HepG2 (cell line): Measurements from ENCODE around the gene STK17A. TPM values are rescaled to one million over a fixed set of nuclear protein-coding genes. Genes with fewer than 3 reads are reported as not detected.

Source experiments
- ATAC-seq: fragments of 200-7000 bp; cut with Tn5 transposase; 3 replicates; pipeline ENCODE4 v1.9.1; 2020; ENCODE audit warnings: mild to moderate bottlenecking, moderate library complexity
- BruUV-seq: library from RNA; stranded (reverse); fragments of 400-500 nt; replicated peaks from 2 replicates; lab custom pipeline; 2021; lab: Mats Ljungman, UMichigan
- CTCF ChIA-PET: fragments of 300-600 bp; formaldehyde crosslinking; extraction: SDS; loops from one replicate; lab custom pipeline; 2021; ENCODE audit warnings: low total read pairs, inconsistent platforms, low intra/inter-chr PET ratio; lab: Yijun Ruan, JAX
- POLR2A ChIA-PET: fragments of 350-600 bp; sonication (Branson Sonifier 250); formaldehyde crosslinking; loops from one replicate; lab custom pipeline; 2020; ENCODE audit warnings: antibody characterized with exemption, inconsistent platforms; lab: Yijun Ruan, JAX
- DNase-seq: peaks from one replicate; pipeline ENCODE4 v3.0.0-alpha.2; 2015; ENCODE audit warnings: low spot score
- FAIRE-seq: peaks from 3 replicates; lab custom pipeline; 2011; peaks lifted over from hg19 to GRCh38; lab: Jason Lieb, UNC
- H2AFZ ChIP-seq: one replicate; pipeline ENCODE4 v1.6.1; 2011; ENCODE audit warnings: low read length, inconsistent platforms
- H3K27ac ChIP-seq: fragments of 300-600 bp; 3 replicates; pipeline ENCODE4 v1.8.0; 2011; ENCODE audit warnings: mixed run types, mild to moderate bottlenecking, mixed read lengths, low read length, inconsistent platforms; ENCODE audit not compliant: insufficient read depth; ENCODE audit errors: extremely low read length
- H3K27me3 ChIP-seq, 2 experiments: fragments of 200-600 bp in 1 of 2; 2 replicates in 1 of 2; 3 replicates in 1 of 2; pipeline versions ENCODE4 v1.6.0 to v1.8.0; 2011; ENCODE audit warnings: low read length in 2 of 2, mild to moderate bottlenecking in 2 of 2, moderate library complexity in 2 of 2, inconsistent platforms in 1 of 2; ENCODE audit not compliant: insufficient read depth in 2 of 2, control insufficient read depth in 1 of 2
- H3K36me3 ChIP-seq, 2 experiments: fragments of 200-600 bp in 1 of 2; replicated peaks in 1 of 2; 2 replicates in 1 of 2; 3 replicates in 1 of 2; pipeline versions ENCODE4 v1.5.1 to v1.8.0; 2011; ENCODE audit warnings: low read length in 2 of 2, inconsistent platforms in 1 of 2; ENCODE audit not compliant: insufficient read depth in 2 of 2, control insufficient read depth in 1 of 2
- H3K4me1 ChIP-seq: 2 replicates; pipeline ENCODE4 v1.5.1; 2012; ENCODE audit warnings: low read length, inconsistent platforms; ENCODE audit not compliant: insufficient read depth
- H3K4me2 ChIP-seq: 2 replicates; pipeline ENCODE4 v1.6.0; 2011; ENCODE audit warnings: low read depth, low read length, inconsistent platforms
- H3K4me3 ChIP-seq, 3 experiments: fragments of 200-600 bp in 1 of 3; sonication (generic), shearing (Covaris generic) in 1 of 3; replicated peaks in 1 of 3; 2 replicates each; pipeline ENCODE4 v1.5.1; 2011 to 2016; ENCODE audit warnings: low read length in 3 of 3, inconsistent platforms in 2 of 3, low read depth in 2 of 3, mild to moderate bottlenecking in 2 of 3, control low read depth in 1 of 3, mixed read lengths in 1 of 3; ENCODE audit not compliant: insufficient read depth in 1 of 3
- H3K79me2 ChIP-seq: one replicate; pipeline ENCODE4 v1.6.1; 2011; ENCODE audit warnings: low read length, inconsistent platforms; ENCODE audit not compliant: insufficient read depth
- H3K9ac ChIP-seq: 2 replicates; pipeline ENCODE4 v1.6.0; 2011; ENCODE audit warnings: mild to moderate bottlenecking, low read depth, low read length, inconsistent platforms; ENCODE audit not compliant: insufficient read depth
- H3K9me3 ChIP-seq: 2 replicates; pipeline ENCODE4 v1.5.1; 2012; ENCODE audit warnings: mild to moderate bottlenecking, low read length
- H4K20me1 ChIP-seq: 2 replicates; pipeline ENCODE4 v1.6.0; 2011; ENCODE audit warnings: inconsistent platforms, mild to moderate bottlenecking, low read length, moderate library complexity; ENCODE audit not compliant: insufficient read depth
- EED ChIP-seq: sonication (generic); formaldehyde crosslinking; IDR thresholded peaks from 2 replicates; pipeline ENCODE4 v1.5.0; 2020; ENCODE audit warnings: mild to moderate bottlenecking, missing genetic modification reagents
- EHMT2 ChIP-seq: fragments of 200-600 bp; sonication (generic); IDR thresholded peaks from 2 replicates; pipeline ENCODE4 v1.7.0; 2017; ENCODE audit warnings: antibody characterized with exemption, low read depth, low read length, borderline replicate concordance
- JUN ChIP-seq: sonication (generic); formaldehyde crosslinking; IDR thresholded peaks from 2 replicates; pipeline ENCODE4 v1.4.0; 2020; ENCODE audit warnings: mild to moderate bottlenecking, missing genetic modification reagents
- NBN ChIP-seq: fragments of 450-650 bp; conservative IDR thresholded peaks from 2 replicates; pipeline ENCODE4 v1.6.1; 2017
- ZNF382 ChIP-seq: sonication (generic); formaldehyde crosslinking; IDR thresholded peaks from 2 replicates; pipeline ENCODE4 v1.5.0; 2020; ENCODE audit warnings: missing genetic modification reagents, mild to moderate bottlenecking, borderline replicate concordance
- ZNF572 ChIP-seq: sonication (generic); formaldehyde crosslinking; IDR thresholded peaks from 2 replicates; pipeline ENCODE4 v1.5.1; 2020; ENCODE audit warnings: mild to moderate bottlenecking, missing genetic modification reagents
- ZNF614 ChIP-seq: IDR thresholded peaks from 2 replicates; pipeline ENCODE4 v1.6.1; 2018; ENCODE audit warnings: missing biosample characterization, missing genetic modification reagents, inconsistent platforms, borderline replicate concordance
- WGBS: methylation state at CpG from one replicate; pipeline ENCODE4 v1.1.6; 2017; ENCODE audit warnings: low lambda C conversion rate; 5-methylcytosine and 5-hydroxymethylcytosine counted together
- in situ Hi-C: cut with HindIII; loops from 2 replicates; pipeline ENCODE4 v1.10.0; 2017; ENCODE audit warnings: low pct_unique_long_range_greater_than_20kb; ENCODE audit not compliant: extremely low pct_ligation_motif_present
- intact Hi-C: fragments of 100-400 bp; cut with micrococcal nuclease; formaldehyde crosslinking; loops from one replicate; pipeline ENCODE4 v1.10.0; 2022; ENCODE audit not compliant: unreplicated experiment
- polyA plus RNA-seq, 8 experiments: library from polyadenylated mRNA; depleted of rRNA in 3 of 8; stranded (reverse) in 7 of 8; unstranded in 1 of 8; fragments of >200 nt; fragmentation: Illumina TruSeq in 4 of 8; extraction: Trizol in 4 of 8; gene quantifications; 2 replicates each; pipeline versions ENCODE4 v1.2.1 to v1.2.3, GENCODE V29; 2011 to 2016; ENCODE audit warnings: low read depth in 4 of 8, missing spikeins in 1 of 8, mixed read lengths in 1 of 8; ENCODE audit not compliant: insufficient read depth in 1 of 8
- total RNA-seq, 5 experiments: library from RNA; depleted of rRNA; stranded (reverse); fragments of >200 nt; fragmentation: Illumina TruSeq; extraction: Trizol; gene quantifications; 2 replicates each; pipeline ENCODE4 v1.2.3, GENCODE V29; 2016; ENCODE audit warnings: low read depth in 1 of 5
- TF ChIP-seq, protein P1 (sequence below): sonication (generic); formaldehyde crosslinking; IDR thresholded peaks from 2 replicates; pipeline ENCODE4 v1.4.0; 2020; ENCODE audit warnings: mild to moderate bottlenecking, missing genetic modification reagents

The STK17A gene
- total and polyA plus RNA-seq, 2 of the 13 experiments (the other 11 are each of a cell fraction or from before 2014, with no cell fraction given) = 18.6 to 24.3 TPM

DNA sequence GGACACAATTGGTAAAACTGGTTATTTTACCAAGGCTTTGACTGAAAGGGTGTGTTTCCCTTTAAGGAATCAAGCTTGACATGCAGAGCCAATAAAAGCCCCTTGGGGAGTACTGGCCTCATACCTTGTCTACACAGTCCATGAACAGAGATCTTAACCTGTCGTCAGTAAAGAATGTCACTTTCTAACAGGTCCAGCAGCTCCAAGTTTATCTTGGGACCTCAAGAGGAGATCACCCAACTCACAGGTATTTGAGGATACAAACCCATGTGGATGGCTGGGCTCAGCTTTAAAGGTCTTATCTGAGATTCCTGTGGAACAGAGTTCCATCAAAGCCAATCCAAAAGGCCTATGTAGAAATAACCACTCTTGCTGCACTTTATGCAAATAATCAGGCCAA, 85.1 kb downstream of the STK17A start:
- ChIA-PET CTCF (no interaction called here), POLR2A (interaction anchor here (0.5 kb wide), 1 partner anchor 10 kb away, joined by 3 read pairs; no protein-coding TSS in a partner anchor)
- Histone ChIP-seq H3K36me3 (no peaks in the 10 kb centered on the region), H3K4me3 (no peak overlapping the region), H3K4me1 (peaks cover 36% of the 10 kb centered on the region), H4K20me1 (no peaks in the 10 kb centered on the region), H3K79me2 (peaks cover 86% of the 10 kb centered on the region), H3K9me3 (no peaks in the 10 kb centered on the region), H3K27me3 (no peaks in the 10 kb centered on the region), H3K27ac (no peak overlapping the region), H3K4me2 (no peak overlapping the region), H3K9ac (no peak overlapping the region), H2AFZ (no peak overlapping the region)
- DNase-seq (no peak), FAIRE-seq (no peak), ATAC-seq (no peak)
- in situ Hi-C loops = no loop called here
- intact Hi-C loops = no loop called here
- TF ChIP-seq EED (CRISPR knock-in tag) (no peak), ZNF614 (no peak), EHMT2 (no peak), JUN (CRISPR knock-in tag) (no peak), ZNF382 (CRISPR knock-in tag) (no peak), NBN (no peak), ZNF572 (no peak)
- TF ChIP-seq, protein P1, sequence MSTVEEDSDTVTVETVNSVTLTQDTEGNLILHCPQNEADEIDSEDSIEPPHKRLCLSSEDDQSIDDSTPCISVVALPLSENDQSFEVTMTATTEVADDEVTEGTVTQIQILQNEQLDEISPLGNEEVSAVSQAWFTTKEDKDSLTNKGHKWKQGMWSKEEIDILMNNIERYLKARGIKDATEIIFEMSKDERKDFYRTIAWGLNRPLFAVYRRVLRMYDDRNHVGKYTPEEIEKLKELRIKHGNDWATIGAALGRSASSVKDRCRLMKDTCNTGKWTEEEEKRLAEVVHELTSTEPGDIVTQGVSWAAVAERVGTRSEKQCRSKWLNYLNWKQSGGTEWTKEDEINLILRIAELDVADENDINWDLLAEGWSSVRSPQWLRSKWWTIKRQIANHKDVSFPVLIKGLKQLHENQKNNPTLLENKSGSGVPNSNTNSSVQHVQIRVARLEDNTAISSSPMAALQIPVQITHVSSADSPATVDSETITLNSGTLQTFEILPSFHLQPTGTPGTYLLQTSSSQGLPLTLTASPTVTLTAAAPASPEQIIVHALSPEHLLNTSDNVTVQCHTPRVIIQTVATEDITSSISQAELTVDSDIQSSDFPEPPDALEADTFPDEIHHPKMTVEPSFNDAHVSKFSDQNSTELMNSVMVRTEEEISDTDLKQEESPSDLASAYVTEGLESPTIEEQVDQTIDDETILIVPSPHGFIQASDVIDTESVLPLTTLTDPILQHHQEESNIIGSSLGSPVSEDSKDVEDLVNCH (CRISPR knock-in tag) = no peak
- BruUV-seq = no TSS peak
- 87% methylated on average over 1 of the region's 1 CpG for WGBS
